GM12801 (cell line): ENCODE measurements around the gene C19orf38.

ENCODE experiments used
- TF ChIP-seq, protein P1 (sequence below): IDR thresholded peaks from one replicate; pipeline ENCODE4 v1.5.1; 2011; ENCODE audit warnings: control low read depth; ENCODE audit not compliant: insufficient read length; ENCODE audit errors: extremely low read depth

C19orf38 gene

DNA sequence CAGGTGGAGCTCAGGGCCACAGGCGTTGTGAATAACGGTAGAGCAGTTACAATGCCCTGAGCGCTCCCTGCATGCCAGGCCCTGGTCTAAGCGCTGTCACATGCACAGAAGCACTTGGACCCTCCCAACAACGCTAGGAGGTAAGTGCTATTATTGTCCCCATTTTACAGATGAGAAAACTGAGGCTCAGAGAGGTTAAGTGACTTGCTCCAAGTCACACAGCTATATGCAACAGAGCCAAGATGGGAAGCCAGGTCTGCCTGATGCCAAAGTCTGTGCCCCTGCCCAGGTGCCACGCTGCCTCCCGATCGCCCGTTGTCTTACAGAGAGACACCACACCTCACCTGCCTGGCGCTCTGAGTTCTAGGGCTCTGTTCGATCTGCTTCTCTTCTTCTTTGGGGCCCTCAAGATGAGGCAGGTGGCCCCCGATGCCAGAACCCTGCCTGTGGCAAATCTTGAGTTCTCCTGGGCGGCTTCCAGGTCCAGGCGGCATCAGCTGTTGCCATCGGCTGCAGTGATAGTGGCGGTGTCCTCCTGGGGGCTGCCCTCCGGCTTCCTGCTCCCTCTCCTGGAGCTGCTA is 60.3 kb downstream of the C19orf38 start:
- TF ChIP-seq, protein P1, sequence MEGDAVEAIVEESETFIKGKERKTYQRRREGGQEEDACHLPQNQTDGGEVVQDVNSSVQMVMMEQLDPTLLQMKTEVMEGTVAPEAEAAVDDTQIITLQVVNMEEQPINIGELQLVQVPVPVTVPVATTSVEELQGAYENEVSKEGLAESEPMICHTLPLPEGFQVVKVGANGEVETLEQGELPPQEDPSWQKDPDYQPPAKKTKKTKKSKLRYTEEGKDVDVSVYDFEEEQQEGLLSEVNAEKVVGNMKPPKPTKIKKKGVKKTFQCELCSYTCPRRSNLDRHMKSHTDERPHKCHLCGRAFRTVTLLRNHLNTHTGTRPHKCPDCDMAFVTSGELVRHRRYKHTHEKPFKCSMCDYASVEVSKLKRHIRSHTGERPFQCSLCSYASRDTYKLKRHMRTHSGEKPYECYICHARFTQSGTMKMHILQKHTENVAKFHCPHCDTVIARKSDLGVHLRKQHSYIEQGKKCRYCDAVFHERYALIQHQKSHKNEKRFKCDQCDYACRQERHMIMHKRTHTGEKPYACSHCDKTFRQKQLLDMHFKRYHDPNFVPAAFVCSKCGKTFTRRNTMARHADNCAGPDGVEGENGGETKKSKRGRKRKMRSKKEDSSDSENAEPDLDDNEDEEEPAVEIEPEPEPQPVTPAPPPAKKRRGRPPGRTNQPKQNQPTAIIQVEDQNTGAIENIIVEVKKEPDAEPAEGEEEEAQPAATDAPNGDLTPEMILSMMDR = no peak

DNA sequence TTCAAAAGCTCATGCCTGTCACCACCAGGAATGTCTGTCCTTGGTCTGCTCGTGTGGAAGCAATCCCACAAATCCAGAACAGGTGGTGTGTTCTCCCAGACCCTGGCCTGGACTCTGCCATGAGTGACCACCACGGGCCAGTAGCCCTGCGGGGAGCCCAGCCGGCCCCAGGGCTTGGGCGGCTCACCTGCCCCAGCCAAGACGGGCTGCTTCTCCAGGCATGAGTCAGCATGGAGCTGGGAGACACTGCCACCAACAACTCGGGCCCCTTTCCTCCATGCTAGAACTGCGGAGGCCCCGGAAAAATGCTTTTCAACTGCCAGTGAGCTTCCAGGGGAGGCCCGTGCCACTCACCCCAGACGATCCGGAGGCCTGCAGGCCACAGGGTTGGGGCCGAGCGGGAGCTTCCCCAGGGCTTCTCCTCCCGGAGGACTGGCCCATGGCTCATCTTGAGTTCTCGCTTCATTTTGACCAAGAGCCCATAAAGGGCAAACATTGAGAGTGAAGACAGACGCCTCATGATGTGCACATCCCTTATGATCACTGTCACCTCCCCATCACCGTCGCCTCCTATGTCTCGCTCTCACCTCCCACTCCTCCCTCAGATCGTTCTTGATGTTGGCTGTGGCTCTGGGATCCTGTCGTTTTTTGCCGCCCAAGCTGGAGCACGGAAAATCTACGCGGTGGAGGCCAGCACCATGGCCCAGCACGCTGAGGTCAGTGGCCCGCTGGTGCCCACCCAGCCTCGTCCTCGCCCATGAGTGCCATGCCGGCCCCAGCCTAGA is 63.6 kb downstream of the C19orf38 start:
- TF ChIP-seq, protein P1 = no peak

DNA sequence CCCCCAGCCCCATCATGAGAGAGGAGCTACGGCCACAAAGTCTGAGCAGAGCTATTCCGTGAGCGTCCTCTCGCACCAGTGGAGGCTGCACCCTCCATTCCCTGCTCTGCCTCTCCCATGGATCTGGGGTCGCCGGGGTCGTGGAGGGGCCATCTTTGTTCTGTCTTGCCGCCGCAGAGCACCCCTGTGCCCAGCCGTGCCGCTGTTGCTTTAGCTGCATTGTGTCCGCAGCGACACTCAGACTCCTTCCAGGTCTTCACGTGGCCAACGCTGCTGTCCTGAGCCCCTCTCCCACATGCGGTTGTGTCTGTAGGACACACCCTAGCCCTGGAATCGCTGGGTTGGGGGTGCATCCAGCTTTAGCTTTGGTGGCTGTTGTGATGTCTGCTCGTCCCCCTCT is 64.4 kb downstream of the C19orf38 start:
- TF ChIP-seq, protein P1 = no peak

DNA sequence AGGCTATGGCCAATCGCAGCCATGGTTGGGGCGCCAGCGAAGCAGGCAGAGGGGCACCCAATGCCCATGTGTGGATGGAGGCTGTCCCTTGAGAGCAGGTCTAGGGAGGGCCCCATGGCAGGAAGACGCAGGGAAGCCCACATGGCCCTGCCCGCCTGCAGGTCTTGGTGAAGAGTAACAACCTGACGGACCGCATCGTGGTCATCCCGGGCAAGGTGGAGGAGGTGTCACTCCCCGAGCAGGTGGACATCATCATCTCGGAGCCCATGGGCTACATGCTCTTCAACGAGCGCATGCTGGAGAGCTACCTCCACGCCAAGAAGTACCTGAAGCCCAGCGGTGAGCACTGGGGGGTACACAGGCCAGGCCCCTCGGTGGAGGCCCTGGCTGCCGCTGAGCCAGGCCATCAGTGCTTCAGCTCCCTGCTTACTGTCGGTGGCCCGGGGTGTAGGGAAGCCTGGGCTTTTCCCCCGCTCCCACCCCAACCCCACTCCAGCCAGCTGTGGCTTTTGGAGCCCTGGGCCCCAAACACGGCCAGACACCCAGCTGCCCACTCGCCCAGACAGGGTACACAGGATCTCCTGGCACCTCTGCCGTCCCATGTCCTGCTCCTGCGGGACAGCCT is 65.6 kb downstream of the C19orf38 start:
- TF ChIP-seq, protein P1 = no peak

DNA sequence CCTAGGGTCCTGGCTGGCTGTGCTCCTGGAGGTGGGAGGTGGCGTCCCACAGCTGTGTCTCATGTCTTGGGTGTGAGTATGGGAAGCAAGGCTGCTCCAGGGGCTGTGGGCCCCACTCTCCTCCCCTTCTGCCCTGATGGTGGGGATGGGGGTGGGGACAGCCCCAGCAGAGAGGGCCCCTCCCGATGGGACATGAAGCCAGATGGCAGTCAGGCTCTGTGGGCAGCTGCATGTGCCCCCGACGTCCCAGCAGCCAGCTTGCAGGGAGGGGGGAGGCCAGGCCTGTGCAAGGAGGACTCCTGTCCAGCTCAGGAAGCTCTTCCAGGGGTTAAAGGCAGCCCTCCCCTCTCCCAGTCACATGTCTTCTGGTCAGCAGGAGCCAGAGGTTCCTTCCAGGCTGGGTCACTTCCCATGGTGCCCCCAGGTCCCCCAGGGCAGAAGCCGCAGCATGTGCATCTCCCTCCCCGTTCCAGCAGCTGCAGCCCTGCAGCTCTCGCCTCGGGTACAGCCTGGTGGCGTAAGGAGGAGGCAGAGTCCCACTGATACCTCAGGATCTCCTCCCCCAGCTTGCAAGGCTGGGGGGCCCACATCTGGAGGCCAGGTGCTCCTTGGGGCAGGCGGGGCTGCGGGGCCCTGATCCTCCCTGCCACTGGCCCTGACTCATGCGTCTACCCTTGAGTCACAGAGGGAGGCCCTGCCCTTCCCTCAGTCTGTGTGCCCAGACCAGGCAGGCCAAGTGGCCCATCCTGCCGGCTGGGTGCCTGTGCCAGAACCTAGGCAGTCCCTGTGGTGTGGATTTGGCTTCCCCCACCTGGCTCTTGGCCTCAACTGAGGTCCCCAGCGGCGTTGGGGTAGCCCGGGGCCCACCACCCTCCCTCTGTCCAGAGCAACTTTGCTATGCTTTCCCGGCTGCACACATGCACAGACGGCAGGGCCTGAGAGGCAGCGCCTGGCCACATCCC is 67.2 kb downstream of the C19orf38 start:
- TF ChIP-seq, protein P1 = no peak

DNA sequence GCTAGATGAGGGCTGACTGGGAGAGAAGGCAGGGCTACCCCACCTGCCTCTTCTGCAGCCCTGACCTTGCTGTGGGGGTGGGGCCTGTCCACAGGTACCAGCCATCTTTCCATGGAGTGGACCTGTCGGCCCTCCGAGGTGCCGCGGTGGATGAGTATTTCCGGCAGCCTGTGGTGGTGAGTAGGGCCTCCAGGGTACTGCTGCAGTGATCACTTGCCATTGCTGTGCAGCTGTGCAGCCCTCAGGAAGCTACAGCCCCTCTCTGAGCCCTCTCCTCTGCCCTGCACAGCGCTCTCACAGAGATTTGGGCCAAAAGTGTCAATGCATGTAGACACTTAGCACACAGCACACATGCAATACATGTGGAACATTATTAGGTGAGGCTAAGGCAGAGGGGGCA is 68.4 kb downstream of the C19orf38 start:
- TF ChIP-seq, protein P1 = no peak

DNA sequence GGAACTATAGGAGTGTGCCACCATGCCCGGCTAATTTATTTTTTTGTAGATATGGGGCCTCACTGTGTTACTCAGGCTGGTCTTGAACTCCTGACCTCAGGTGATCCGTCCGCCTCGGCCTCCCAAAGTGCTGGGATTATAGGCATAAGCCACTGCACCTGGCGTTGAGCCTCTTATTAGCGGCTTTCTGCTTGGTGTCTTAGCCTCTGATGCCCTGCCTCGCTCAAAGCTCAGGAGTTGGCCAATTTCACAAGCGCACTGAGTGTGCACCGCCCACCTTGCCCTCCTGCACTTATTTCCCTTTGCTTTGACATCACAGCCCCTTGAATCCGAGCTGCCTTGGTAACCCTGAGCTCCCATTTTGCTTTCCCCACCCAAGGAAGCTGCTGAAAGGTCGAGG is 70.1 kb downstream of the C19orf38 start:
- TF ChIP-seq, protein P1 = no peak
